ENCODE results near the gene GXYLT1.

DNA sequence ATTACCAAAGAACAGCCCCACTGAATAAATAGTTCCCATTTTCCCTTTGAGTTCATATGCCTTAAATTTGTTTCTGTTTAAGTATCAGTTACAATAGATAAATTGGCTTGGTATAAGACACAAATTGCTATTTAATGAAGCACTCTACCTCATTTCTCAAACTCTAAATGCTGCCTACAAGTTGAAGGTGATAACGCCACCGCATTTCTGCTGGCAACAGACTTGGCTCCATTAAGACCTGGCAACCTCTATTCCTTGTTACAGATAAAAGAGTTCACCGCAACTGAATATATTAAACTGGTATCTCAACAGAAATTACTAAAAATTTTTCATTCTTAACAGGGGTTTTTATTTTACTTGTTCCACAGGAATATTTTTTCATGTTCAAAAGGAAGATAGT, 35.6 kb downstream of the GXYLT1 start:
- TF ChIP-seq EZH2 (IDR thresholded peaks at IDR 0.05) (no peak), POLR2AphosphoS5 (IDR thresholded peaks at IDR 0.05; ENCODE audit: borderline replicate concordance, low read depth, low read length) (no peak)
